Subcutaneous adipose tissue (tissue), 4 donors: ENCODE measurements around the gene TOP1. TPM values are rescaled to one million over a fixed set of nuclear protein-coding genes. Genes with fewer than 3 reads are reported as not detected.

ENCODE experiments used
- total RNA-seq, 4 donors: library from RNA; depleted of rRNA; stranded (reverse); fragments of >200 nt; gene quantifications; one replicate each; pipeline ENCODE4 v1.1.0, GENCODE V29; 2016
- TF ChIP-seq, protein P1 (sequence below): fragments of 450-650 bp; IDR thresholded peaks from one replicate; pipeline ENCODE4 v1.5.1; 2016; ENCODE audit warnings: low read depth, mild to moderate bottlenecking, control low read depth, antibody characterized with exemption, moderate library complexity

TOP1 gene
- total RNA-seq, 4 donors from 2014 or later: 24.6 to 59.2 (median 31.7) TPM

DNA sequence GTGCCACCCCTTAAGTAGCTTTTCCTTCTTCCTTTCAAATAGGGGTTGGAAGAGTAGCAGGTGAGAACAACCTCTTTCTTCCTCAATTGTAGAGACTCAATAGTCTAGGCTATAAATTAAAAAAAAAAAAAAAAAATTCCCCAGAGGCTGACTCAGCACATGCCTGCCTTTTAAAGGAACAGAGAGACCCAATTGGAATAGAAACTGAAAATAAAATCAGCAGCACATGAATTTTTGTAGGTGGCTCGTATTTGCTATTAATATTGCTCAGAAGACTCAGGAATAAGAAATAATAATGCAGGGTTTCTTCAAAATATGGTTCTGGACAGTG is 19.3 kb downstream of the TOP1 start:
- TF ChIP-seq, protein P1, sequence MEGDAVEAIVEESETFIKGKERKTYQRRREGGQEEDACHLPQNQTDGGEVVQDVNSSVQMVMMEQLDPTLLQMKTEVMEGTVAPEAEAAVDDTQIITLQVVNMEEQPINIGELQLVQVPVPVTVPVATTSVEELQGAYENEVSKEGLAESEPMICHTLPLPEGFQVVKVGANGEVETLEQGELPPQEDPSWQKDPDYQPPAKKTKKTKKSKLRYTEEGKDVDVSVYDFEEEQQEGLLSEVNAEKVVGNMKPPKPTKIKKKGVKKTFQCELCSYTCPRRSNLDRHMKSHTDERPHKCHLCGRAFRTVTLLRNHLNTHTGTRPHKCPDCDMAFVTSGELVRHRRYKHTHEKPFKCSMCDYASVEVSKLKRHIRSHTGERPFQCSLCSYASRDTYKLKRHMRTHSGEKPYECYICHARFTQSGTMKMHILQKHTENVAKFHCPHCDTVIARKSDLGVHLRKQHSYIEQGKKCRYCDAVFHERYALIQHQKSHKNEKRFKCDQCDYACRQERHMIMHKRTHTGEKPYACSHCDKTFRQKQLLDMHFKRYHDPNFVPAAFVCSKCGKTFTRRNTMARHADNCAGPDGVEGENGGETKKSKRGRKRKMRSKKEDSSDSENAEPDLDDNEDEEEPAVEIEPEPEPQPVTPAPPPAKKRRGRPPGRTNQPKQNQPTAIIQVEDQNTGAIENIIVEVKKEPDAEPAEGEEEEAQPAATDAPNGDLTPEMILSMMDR: no peak

DNA sequence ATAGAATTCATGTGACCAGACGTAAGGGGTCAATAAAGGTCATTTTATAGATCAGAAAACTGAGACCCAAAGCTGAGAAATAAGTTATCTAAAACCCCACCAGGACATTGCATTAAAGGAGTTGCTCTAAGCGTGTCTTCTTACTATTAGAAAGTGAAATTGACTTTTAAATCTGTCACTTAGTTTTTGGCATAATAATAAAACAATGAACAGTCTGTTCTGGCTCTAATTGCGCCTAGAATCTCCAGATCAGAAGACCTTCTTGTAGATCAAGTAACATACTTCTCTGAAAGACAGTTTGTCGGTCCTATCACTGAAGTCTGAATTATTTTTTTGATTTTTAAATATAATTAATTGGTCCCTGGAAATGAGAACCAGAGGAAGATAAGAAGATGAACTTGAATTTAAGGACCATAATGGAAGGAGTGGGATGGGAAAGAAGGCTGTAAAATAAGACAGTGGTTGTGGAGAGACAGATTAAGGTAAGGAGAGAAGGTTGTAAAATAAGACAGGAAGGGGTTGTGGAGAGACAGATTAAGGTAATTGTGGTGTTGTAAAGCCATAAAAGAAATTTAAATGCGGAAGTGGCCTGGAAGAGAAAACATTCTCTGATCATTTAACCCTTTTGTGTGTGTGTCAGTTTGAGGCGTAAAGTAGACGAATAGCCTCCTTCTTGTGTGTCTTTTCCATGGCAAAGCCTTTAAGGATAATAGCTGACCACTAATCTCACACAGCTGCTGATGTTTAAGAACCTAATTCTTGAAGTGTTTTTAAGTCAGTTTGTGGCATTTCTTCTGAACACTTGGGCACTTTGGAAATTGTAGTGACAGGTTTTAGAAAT is 20.1 kb downstream of the TOP1 start:
- TF ChIP-seq, protein P1: no peak

DNA sequence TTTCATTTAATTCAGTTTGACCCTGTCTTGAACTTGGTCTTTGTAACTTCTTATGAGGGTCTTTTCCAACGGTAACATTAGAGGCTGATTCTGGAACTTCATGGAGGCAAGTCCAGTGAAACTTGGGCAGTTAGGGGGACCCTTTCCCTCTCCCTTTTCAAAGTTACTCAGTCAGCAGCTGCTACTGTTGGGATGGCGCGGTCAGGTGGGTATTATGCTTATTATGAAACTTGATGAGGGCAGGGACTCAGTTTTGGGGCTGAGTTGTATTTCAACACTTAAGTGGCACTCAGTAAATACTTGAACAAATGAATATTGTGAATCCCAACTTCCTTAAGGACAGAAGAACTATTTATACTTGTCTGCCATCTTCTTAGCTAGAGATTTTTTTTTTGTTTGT is 20.8 kb downstream of the TOP1 start:
- TF ChIP-seq, protein P1: no peak

DNA sequence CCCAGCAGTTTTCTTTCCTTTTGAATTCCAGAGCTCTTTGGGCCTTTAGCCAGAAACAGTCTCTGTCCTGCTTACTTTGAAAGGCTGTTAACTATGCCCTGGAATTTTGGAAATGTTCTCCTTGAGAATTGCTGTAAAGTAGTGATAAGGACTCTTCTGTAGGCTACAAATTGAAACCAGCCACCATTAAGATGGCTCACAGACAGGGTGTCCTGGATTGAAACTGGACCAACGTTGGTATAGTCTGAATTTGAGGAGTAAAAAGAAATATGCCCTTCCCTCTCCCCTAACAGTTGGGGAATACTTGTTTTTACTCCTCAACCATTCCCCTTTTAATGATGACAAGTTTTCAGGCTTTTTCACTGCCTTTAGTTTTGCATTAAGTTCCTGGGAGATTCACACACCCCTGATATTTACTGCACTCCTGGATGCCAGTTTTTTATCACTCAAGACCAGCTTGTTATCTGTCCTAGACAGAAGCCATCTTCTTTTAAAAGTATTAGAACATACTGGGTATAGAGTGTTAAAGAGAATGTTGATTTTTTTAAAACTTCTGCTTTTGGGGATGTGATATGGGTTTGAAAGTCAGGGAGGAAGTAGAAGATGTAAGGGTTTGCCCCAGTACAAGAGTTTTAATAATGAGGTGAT is 21.9 kb downstream of the TOP1 start:
- TF ChIP-seq, protein P1: no peak

DNA sequence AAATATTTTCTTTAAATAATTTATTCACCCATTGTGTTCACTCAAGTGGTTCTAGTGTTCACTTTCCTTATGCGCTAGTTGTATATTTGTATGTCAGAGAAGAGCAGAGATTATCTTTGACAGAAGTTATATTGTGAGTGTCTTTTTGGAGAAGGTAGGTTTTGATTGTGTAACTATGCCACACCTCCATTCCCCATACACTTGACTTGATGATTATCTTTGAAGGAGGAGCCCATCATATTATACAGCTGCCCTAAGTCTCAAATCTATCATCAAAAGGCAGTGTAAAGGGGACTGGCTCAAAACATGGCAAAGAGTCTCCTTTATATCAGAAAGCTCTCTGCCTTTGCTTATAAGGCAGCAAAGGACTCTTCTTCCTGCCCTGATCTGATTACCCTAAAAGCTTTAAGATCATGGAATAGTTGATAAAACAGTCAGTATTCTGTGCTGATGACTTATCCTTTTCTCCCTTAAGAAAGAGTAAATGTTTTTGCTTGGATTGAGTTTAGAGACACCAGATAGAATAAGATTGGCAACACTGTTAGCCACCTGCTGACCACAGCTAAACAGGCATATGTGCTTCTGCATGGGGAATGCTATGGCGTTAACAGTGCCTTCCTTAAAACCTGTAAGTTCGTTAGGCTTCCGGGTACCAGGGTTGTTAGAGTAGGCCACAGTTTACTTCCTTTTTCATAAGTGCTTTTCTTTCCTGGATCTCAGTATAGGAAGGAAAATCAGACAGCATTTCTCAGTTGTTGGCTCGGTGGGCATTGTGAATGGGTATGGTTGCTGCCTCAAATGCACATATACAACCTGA is 22.6 kb downstream of the TOP1 start:
- TF ChIP-seq, protein P1: no peak

DNA sequence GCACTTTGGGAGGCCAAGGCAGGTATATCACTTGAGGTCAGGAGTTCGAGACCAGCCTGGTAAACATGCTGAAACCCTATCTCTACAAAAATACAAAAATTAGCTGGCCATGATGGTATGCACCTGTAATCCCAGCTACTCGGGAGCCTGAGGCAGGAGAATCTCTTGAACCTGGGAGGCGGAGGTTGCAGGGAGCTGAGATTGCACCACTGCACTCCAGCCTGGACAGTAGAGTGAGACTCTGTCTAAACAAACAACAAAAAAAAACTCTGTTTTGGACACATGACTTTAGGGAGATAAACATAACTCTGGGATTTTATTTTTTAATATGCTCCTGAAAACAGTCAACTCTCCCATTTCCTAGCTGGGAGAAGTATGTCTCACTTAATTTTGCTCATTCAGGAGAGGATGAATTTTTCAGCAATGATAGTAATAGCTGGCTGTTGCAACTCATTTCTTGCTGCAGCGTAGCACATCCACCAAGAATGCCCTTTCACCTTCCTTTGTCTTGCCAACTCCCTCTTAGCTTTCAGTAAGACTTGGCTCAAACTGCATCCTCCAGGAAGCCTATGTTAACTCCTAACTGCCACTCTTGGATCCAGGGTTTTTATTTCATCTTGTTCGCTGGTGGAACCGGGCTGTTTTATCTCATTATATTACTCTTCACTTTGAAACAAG is 24.3 kb downstream of the TOP1 start:
- TF ChIP-seq, protein P1: no peak
